ENCODE measurements around the gene FBXW9.
"Not testable (repeated sequence)": the region's sequence is repeated elsewhere in the genome, so short reads cannot be mapped to it uniquely, and the experiment has no call there.

FBXW9 gene

GRCh38 chr19:12696366-12697335 lies at the start of gene FBXW9:
TSS of gene FBXW9 (minus strand) at chr19:12696631. CDS start at chr19:12696581, 50 bp downstream.
- DNase-seq (ENCODE audit: low spot score): peak; percentile 95

DNA sequence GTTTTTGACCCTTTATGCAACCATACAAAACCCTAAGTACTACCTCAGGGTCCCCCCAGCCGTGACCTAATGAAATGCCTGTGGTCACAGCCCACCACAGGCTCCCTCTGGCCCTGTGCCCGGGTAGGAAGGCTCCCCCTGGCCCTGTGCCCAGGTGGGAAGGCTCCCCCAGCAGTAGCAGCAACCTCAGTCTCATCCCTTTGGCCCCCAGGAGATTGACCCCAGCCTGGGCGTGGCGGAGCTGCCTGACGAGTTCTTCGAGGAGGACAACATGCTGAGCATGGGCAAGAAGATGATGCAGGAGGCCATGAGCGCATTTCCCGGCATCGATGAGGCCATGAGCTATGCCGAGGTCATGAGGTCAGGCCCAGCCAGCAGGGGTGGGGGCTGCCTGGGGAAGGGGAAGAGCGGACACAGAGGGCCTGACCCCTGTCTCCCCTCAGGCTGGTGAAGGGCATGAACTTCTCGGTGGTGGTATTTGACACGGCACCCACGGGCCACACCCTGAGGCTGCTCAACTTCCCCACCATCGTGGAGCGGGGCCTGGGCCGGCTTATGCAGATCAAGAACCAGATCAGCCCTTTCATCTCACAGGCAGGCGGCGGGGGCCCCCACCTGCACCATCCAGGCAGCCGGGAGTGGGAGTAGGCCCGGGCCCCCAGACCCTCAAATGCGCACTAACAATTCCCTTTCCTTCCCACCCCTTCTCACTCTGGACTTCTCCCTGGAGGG lies 48.9 kb upstream of the FBXW9 start:
- no peak for DNase-seq (ENCODE audit: low spot score)

DNA sequence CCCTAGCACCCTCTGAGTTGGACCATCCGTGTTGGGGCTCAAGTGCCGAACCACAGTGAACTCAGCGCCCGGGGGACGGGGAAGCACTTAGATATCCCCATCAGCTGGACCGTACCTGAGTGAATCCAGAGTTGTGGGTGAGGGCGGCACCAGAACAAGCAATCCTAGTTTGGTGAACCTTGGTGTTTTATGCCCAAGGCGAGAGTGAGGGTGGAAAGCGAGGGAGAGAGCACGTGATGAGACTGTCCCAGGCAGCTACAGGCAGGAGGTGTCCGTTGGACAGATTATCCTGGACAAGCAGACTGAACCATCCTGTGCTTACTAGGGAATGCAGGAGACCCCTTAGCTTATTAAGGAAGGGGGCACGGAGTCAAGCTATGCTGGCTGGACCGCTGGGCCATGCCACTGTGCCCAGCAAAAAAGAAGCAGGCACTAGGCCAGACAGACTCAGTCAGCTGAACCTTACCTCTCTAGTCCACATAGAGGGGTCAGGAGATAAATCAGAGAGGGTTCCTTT lies 41.5 kb upstream of the FBXW9 start:
- DNase-seq (ENCODE audit: low spot score): no peak

DNA sequence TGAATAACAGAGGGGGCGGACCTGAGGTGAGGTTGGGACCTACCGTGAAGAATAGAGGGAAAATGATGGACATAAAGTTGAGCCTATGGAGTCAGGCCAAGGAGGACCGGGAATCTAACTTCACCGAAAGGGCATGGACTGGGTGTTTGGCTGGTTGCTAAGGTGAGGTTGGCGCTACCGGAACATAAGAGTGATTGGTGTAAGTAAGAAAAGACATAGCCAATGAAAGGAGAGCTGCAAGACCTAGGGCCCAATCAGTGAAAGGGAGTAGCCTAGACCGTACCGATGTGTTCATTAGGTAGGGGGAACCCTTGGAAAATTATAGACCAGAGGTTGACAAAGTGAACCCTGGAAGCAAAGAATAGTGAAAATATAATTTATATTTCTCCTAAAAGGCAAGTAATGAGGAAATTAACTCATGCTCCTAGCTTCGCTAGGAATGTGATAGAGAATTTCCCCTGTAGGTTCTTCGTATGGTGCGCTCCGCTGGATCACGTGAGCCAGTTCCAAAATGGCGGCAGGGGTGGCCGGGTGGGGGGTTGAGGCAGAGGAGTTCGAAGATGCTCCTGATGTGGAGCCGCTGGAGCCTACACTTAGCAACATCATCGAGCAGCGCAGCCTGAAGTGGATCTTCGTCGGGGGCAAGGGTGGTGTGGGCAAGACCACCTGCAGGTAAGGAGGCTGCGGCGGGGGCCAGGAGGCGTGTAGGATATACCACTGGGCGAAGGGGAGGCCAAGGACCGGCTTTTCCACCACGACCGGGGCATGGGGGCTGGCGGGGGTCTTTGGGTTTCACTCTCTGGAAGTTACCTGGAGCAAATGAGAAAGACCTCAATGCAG lies 40.8 kb upstream of the FBXW9 start, which contains the start of gene GET3:
Gene GET3 (plus strand): TSS at position 503 of the 840 bp plus-strand sequence. CDS start 9 bp downstream, at position 512.
- peak; percentile 95 for DNase-seq (ENCODE audit: low spot score)

- DNase-seq (ENCODE audit: low spot score): peak; percentile 70
Observed at GRCh38 chr19:12733369-12734214, 37.2 kb upstream of the FBXW9 start.

DNA sequence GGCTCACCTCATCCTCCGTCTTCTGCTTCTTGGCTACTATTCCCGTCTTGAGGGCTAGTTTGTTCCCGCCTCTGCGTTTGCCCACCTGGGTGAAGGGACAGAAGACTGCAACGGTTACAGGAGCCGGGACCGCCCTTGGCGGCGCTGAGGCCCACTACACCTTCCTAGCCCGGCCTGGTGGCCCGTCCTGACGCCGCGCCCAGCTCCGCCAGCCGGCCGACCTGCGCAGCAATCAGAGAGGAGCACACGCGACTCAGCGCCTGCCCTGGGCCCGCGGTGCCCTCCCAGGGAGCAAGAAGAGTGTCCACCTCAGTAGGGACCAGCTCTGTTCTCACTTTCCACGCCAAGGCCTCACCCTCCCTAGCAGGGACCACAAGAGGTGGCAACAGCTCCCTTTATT lies 34.9 kb upstream of the FBXW9 start:
- no peak for DNase-seq (ENCODE audit: low spot score)

GRCh38 chr19:12730064-12730463 lies 33.6 kb upstream of the FBXW9 start:
- DNase-seq (ENCODE audit: low spot score): no peak

- DNase-seq (ENCODE audit: low spot score): no peak
Observed at GRCh38 chr19:12727745-12728433, 31.5 kb upstream of the FBXW9 start.

- no peak for DNase-seq (ENCODE audit: low spot score)
Observed at GRCh38 chr19:12726988-12727316, 30.5 kb upstream of the FBXW9 start.

- not testable (repeated sequence) for DNase-seq (ENCODE audit: low spot score)
Observed at GRCh38 chr19:12725612-12726011, 29.2 kb upstream of the FBXW9 start.

GRCh38 chr19:12723641-12724426 lies 27.4 kb upstream of the FBXW9 start, which contains the start of gene TNPO2:
TSS of gene TNPO2 (minus strand) at chr19:12723932. CDS start at chr19:12720977, 2,955 bp downstream.
- DNase-seq (ENCODE audit: low spot score): peak; percentile 46

- DNase-seq (ENCODE audit: low spot score): no peak
Observed at GRCh38 chr19:12723381-12723640, 26.9 kb upstream of the FBXW9 start.

DNA sequence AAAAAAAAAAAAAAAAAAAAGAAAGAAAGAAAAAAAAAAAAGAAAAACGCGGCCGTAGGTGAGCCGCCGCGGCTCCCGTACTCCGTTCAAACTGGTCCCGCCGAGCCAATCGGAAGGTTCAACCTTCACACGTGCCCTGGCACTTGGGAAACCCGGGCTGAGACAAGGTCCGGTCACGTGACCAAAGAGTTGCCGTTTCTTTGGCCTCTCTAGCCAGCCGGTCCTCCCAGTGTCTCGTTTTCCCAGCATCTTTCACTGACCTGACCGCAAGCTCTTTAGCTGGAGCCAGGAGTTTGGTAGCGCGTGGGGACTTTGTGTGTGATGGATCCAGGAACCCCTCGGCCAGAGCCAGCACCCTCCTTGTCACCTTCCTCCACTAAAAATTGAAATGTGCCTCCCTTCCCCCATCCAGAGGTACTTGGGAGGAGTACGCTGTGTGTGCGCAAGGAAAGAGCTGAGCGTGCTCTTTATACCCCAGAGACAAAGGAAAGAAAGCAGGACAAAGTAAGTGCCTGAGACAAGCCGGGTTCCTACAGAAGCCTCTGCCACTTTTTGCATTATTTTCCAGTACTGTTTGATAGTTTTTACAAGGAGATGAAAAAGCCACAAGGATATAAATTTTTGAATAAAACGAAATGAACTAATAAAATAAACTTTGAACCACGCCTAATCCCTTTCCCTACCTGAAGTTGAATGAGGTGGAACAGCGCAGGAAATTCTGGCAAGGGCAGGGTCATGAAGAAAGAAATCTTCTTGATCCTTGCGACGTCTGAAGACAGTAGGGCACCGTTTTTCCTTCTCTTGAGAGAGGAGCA lies 26.3 kb upstream of the FBXW9 start:
- peak; percentile 99 for DNase-seq (ENCODE audit: low spot score)

DNA sequence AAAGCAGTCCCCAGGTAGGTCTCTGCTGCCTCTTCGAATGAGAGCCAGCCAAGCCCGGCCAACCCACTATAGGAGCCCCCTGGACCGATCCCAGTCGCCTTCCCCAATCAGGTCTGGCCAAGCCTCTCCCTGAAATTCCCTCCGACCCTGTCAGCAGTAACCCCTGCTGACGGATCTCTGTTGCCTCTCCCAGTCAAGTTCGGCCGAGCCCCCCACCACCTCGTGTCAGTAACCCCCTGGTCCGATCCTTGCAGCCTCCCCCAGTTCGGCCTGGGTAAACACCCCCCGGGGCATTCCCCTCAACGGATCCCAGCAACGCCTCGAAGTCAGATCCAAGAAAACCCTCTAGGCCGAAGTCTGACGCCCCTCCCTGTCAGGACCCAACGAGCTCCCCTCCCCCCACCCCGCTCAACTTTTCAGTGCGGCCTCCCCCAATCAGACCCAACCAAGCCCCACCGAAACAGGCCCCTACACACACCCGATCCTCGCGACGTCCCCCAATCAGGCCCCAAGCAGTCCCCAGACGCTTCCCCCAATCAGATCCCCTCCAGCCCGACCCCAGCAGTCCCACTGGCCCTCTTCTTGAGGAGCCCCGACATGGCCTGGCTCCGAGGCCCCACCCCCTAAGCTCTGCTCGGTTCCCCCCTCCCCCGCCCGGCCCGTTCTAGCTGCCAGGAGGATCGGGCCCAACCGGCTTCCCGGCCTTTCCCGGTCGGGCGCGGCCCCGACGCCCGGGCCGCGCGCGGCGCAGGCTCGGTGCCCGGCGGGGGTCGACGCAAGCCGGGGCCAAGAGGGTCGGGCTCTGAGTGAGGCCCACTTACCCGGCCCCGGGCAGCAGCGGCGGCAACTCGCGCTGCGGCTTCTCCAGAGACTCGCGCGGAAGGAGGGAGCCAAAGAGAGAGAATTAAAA lies 25.5 kb upstream of the FBXW9 start:
- DNase-seq (ENCODE audit: low spot score): peak; percentile 49

DNA sequence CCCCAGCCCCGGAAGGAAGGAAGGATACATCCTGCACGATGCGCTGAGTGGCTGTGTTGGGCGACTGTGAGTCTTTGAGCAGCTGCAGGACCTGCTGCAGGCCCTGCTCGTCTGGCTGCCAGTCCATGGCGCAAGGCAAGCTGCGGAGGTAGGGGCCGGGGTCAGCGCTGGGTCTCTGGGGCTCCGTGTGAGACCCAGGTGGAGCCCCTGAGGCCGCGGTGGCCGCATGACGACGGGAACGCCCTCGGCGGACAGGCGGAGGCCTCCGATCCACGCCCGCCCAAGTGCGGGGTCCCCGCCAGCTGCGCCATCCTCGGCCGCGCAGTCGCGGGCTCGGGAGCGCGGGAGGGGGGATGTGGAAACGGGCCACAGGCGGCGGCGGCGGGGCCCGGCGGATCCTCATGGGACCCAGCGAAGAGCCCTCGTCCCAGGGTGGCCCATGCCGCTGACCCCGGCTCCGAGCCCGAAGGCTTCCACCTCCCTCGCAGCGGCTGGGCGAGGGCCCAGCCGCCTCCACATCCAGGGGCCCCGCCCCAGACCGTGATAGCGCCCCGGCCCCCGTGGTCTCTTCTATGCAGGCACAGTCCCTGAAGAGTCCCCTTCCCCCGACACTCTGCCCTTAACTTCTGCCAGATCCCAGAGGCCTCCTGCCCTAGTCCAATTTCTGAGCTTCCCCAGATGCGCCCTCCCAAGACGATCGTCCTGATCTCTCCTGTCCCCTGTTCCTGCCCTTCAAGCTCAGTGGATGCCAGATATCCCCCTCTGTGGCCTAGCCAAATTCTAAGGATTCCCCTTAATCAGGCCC lies 24.6 kb upstream of the FBXW9 start:
- DNase-seq (ENCODE audit: low spot score): no peak

GRCh38 chr19:12720296-12720695 lies 23.9 kb upstream of the FBXW9 start:
- DNase-seq (ENCODE audit: low spot score): no peak

GRCh38 chr19:12715929-12716328 lies 19.5 kb upstream of the FBXW9 start:
- DNase-seq (ENCODE audit: low spot score): no peak
